ENCODE measurements around the gene FAM107B.
"Not testable (repeated sequence)": the region's sequence is repeated elsewhere in the genome, so short reads cannot be mapped to it uniquely, and the experiment has no call there.

Gene FAM107B

DNA sequence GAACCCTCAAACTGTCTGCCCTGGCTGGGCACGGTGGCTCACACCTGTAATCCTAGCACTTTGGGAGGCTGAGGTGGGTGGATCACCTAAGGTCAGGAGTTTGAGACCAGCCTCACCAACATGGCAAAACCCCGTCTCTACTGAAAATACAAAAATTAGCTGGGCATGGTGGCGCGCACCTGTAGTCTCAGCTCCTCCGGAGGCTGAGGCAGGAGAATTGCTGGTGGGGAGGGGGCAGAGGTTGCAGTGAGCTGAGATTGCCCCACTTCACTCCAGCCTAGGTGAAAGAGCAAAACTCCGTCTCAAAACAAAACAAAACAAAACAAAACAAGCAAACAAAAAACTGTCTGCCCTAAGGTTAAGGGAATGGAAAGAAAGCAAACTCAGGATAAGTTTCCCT, 115.6 kb downstream of the FAM107B start:
- DNase-seq: not testable (repeated sequence)

DNA sequence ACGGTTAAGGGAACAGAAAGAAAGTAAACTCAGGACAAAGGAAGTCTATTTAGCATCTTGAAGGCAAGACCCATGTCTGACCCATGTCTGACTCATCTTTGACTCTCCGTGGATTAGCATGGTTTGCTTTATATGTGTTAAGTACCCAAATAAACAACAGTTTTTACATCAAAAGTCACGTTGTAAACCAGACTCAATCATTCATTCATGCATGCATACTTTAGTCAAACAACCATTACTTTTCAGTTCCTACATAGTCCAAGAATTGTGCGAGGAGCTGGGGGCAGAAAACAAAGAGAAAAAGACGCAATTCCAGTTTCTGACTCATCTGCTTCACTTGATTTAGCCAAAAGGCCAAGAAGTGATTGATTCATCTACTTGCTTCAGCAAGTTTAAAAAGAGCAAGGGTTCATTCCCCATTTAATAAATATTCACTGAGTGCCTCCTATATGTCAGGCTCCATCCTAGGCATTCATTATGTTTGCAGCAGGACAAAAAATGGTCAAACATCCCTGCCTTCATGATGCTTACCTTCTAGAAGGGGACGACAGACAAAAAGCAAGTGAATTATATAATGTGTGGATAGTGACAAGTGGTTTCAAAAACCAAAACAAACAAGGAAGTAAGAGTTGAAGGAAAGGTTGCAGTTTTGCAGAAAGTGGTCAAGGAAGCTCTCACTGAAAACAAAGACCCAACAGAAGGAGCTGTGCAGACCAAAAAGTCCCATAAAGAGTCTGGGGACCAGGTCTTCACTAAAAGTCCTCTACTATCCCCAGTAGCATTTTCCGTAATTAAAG, 116.2 kb downstream of the FAM107B start:
- DNase-seq: no peak

DNA sequence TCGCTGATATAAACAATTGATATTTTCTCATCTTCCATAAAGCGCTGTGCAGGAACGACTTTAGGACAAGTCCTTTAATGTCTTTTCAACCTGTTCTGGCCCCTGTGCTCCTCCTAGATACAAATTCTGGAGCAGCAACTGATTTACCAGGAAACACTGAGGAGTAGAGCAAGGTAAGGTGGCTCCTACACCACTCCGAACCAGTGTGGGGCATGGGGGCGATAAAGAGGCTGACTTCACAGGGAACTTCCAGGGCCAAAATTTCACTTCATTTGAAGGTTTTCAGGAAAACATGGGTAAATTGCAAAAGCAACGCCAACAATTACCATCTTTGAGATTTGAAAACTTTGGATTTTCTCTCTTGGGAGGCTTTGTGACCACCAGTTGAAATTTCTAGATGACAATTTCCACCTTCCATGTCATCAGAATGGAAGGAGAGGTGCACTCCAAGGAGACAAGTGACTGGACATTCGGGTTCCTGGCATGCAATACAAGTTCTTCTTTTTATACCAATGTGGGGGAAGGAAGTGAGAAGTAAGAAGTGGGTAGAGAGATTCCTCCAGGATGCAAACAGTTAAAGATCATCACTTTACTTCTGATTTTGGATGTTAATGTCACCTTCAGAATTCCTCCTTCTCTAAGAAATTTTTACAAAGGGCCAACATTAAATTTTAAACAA, 118.5 kb downstream of the FAM107B start:
- no peak for DNase-seq

DNA sequence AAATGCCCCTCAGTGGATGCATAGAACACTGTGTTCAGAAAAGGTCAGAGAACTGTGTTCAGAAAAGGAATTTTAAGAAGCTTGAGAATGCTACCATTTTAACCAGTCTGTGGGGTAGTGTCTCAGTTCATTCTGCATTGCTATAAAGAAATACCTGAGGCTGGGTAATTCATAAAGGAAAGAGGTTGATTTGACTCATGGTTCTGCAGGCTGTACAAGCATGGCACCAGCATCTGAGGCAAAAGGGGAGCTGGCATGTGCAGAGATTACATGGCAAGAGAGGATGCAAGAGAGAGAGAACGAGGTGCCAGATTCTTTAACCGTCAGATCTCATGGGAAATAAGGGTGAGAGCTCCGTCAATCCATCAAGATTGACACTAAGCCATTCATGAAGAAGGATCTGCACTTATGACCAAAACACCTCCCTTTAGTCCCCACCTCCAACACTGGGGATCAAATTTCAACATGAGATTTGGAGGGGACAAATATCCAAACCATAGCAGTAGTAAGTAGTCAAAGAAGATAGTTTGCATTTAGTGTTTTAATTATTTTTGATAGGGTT, 119.8 kb downstream of the FAM107B start:
- DNase-seq: no peak

DNA sequence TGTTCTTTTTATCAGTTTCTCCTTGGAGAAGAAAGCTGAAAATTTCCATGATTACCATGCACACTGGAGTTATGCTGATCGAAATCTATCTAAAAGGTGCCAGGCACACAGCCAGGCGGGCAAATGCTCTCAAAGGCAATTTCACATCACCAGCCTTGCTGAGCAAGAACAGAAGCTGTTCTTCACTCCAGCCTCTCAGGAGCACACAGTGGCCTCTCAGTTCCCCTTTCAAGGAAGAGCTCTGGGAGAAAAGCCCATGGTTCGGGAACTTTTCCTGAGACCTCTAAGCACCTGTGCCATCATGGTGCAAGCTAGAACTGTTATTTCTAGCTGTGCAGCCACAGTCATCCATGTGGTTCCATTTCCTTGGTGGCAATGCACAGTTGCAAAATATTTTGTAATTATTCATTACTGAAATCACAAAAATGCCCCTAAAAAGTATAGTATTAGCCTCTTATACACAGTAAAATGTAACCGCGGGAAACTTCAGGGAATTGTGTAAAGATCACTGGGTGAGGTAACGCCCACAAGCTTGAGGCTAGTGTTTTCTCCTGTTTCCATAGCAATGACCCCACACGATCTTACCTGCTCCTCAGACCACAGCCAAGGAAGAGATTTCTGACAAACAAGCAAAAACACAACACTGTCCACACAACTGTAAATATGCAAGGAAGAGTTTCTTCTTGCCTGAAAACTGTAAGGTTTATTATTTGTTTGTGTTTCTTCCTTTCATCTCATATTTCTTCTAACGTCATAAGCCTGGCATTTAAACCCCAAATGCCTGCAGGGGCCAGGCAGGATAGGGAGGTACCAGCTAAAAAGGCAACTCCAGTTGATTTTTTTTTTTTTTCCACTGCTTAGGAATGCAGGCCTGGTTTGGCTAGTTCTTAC, 121.2 kb downstream of the FAM107B start:
- DNase-seq: peak; percentile 71 to 76

DNA sequence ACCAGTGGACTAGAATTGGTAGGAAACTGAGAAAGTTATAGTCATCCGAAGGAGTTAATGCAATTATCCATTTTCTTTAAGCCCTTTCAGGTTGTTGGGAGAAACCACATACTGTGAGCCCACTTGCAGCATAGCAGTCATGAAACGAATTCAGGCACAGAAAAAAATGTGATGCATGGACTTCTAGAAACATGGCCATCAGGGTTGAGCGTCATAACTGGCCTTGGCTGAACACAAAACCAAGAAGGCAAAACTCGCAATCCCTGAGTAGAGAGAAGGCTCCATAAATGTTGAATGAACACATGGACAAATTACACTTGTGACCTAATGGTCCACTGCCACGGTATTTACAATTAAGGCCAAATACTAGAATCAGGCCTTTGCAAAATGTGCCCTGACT, 121.9 kb downstream of the FAM107B start:
- DNase-seq: no peak

DNA sequence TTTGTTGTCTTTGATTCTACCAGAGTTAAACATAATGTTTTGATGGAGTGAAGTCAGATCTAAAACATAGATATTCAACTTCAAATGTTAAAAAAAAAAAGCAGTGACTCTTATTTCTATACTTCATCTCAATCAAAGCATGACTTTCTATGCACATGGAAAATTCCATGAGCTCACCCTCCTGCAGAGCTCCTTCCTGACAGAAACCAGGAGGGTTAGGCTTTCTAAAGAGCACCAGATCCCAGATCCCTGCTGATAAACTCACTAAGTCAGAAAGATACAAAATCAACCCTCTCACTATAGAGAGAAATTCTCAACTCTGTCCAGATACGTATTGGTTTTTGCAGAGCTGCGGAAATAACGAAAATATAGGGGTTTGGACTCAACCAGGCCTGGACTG, 122.6 kb downstream of the FAM107B start:
- DNase-seq: no peak

DNA sequence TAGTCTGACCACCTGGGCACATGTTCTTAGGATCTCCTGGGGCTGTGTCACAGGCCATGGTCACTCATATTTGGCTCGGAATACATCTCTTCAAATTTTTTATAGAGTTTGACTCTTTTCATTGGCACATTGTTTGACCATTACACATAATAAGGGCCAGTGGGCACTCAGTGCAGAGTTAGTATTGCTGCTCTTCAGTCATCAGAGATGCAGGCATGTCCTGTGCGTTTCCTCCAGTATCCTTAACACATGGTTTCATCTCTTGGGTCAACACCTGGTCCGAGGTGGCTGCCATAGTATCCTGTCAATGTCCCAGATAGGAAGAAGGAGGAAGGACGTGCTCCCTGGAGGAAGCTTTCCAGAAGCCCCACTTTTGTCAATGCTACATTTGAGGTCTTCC, 125.0 kb downstream of the FAM107B start:
- no peak for DNase-seq

DNA sequence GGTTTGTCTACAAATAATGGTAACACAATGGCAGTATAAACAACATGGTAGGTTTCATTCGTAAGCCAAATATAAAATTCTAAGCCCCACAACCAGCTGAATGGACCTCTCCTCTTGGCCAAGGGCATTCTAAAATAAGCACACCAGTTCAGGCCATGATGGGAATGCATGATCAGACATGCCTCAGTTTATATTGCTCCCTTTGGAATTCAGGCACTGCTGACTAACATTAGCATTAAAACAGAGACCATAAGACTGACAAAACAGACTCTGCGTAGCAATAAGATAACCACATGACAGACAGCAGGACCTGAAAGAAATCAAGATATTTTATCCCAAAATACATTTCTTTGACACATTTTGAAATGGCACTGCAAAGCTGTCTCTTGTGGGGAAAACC, 125.8 kb downstream of the FAM107B start:
- DNase-seq: no peak

DNA sequence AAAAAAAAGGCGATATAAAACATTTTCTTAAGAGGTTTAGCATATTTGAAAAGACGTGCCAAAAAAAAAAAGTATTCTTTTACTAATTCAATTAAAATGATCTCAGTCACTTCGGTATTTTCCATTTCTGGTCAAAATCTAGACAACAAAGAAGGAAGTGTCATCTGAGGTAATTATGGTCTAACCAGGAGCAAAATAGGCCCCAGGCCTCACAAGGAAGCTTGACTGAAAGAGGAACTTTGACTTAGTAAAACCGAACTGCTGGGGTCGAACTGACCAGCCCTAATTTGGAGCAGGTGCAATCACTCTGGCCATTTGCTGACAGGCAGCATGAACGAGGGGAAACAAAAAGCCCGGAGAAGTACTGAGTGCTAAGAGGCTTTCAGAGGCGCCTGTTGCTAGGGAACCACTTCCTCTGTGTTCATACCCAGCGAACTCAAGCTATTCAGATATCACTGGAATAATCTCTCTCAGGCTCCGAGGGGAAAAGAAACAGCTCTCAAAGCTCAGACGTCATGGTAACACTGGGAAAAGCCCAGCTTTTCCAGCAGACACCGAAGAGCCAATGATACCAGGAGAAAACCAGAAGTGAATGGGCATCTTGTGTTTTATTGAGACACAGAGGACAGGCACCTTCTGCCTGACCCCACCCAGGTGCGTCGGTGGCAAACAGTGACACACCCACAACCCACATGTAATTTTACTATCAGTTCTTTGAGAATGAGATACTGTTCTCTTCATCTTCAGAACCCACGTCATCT, 126.5 kb downstream of the FAM107B start:
- peak; percentile 88 to 90 for DNase-seq

DNA sequence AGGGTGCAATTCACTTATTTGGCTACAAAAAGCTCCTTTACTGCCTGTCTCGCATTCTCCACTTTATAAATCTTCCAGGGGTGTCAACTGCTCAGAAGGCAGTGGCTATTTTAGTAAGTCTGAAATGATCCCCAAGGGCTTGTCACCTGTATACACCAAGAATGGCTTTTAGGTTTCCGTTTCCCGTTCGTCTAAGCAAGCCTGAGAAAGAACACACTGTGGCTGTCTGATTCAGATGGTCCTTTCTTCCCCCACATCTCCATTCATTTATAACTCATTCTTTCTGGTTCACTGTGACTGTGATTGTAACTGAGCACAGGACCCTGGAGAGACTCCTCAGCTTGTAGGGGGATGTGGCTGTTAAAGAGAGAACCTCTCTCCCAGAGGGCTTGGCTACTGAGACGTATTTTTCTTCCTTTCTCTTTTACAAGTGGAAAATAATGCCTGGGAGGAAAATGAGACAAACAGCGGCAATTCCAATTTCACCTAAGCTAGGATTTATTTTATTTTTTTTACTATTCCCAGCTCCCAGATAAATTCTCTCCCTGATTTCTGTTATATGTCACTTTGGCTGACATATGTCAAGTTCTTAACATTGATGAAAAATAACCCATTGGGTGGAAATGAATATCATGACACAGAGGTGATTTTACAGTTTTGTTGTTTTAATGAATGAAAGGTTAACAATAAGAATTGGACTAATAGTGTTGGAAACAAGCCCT, 129.3 kb downstream of the FAM107B start:
- peak in 1 of 2 donors; percentile 21 for DNase-seq

DNA sequence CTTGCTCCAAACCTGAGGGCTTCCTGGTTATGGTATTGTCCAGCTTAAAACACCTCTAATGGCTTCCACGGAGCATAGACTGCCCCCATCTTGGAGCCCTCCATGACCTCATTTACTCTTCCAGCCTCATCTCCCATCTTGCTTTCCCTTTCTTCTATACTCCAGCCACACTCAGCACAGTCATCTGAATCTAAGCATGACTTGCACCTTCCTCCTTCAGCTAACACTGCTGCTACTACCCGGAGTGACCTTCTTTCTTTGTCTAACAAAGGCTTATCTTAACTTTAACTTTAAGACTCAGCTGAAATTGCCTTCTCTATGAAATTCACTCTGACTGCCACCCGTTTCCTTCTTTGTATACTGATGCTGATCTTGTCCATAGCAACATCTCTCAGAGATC, 135.1 kb downstream of the FAM107B start:
- no peak for DNase-seq

DNA sequence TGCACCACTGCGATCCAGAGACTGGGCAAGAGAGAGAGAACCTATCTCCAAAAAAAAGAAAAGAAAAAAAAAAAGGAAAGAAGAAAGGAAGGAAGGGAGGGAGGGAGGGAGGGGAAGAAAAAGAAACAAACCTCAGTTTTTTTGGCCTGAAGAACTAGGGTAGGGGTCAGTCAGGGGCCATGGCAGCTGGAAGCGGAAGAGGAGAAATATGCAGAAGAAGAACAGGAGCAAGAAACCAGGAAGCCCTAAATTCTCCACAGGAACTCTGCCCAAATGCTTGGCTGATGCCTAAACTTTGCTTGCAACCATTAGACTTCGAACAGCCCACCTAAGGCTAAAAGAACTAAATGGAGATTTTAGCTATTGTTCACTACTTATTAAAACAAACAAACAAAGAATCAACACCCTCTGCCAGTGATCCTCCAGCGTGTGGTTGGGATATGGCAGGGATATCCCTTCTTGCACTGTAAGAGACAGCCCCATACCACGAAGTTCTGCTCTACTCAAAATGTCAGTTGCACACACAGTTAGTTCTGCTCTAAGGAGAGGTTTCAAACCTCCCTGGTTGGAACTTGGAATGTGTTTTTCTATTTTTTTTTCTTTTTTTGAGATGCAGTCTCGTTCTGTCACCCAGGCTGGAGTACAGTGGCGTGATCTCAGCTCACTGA, 139.5 kb downstream of the FAM107B start:
- DNase-seq: no peak

DNA sequence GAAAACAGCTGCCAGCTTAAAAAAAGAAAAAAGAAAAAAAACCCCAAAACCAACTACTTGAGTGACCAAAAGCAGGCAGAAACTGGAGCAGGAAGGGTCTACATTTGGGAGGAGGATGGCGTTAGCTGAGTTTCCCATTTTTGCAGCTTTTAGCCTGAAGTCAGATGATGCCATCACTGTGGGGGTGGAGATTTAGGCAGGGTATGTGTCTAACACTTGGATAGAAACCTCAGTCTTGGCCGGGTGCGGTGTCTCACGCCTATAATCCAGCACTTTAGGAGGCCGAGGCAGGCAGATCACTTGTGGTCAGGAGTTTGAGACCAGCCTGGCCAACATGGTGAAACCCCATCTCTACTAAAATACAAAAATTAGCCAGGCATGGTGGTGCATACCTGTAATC, 140.1 kb downstream of the FAM107B start:
- DNase-seq: not testable (repeated sequence)

DNA sequence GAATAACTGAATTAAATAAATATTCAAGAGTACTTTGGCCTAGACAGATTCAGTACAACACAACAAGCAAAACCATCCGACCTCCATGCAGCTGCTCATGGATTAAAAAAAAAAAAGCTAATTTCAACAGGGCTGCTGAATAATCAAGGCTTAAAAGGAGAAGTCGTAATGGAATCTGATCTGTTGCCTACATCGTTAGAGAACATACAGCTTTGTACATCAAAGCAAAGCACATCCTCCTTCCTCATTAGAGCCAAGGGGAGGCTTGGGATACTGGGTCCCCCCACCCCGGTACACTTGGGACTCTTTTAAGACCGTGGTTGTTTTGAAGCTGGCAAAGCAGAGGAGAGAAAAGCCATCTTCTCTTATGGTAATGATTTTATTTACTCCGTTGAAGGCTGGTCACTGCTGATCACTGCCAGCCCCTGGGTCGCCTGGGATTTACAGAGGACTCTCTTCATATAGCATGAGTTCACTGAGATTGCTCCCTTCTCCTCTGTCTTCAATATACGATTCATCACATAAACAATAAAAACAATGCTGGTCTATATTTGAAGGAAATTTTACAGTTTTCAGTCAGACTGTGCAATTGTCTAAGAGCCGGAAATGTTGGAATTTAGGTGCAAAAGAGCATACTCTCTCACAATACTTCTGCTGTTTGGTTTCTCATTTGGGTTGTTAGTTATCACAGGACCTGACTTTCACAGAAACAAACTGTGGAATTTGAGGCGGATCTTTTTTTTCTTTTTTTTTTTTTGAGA, 148.8 kb downstream of the FAM107B start:
- DNase-seq: no peak

DNA sequence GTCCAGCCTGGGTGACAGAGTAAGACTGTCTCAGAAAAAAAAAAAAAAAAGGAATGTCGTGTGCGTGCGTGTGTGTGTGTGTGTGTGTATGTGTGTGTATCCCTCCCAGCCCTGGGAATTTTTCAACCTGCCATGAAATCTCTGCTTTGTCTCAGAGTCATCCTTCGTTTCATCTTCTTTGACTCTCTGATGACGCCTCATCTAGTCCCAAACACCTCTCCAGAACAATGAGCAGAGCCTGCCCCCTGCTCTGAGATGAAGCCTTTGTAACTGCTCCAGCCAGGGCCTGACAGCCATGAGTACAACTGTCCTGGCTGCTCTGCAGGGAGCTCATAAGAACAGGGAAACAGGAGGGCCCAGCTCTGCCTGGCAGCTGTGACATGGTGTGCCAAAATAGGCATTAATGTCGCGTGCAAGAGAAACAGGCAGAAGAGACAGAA, 149.5 kb downstream of the FAM107B start:
- DNase-seq: no peak

DNA sequence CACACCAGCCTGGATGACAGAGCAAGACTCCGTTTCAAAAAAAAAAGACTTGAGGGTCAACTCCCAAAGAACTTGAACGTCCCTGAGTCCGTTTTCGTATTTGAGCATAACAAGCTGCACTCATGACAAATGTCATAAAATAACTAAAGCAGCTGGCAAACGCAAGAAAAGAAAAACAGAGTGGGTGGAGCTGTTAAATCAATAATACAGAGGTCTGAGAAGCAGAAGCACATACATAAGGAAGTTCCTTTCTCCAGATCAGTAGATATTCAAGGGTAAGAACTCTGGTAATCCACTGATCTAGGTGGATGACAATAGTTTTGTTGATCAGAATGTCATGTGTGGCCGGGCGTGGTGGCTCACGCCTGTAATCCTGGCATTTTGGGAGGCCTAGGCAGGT, 150.1 kb downstream of the FAM107B start:
- no peak for DNase-seq

DNA sequence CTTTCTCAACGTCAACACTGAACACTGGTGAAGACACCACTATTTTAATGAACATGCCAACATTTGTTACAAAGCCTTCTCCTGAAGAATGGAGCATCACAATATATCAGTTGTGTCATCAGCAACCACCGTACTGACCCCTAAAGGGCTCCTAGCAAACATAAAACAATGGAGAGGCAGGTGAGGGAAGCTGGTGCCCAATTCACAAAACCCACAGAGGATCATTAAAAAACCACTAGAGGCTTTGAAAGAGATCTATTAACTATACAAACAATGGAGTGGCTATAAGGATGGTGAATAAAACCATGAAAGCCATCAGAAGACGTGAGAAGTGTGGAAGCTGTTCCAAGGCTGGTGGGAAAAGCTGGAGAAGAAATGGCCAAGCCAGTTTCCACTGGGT, 150.8 kb downstream of the FAM107B start:
- no peak for DNase-seq

DNA sequence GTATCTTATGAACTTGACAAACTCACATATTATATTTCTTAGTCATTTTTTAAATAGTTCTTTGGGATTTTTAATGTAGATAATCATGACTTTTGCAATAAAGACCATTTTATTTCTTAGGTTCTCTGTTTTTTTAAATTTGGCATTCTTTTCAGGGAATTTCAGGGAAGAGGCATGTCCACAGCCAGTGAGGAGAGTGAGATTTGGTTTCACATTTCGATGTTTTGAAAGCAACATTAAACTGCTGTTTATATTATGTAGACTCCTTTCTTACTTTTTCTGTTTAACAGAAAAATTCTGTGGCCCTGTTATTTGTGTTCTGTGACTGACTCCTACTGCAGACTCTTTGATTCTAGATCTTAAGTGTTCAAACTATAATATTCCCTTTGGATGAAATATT, 153.7 kb downstream of the FAM107B start:
- DNase-seq: no peak

DNA sequence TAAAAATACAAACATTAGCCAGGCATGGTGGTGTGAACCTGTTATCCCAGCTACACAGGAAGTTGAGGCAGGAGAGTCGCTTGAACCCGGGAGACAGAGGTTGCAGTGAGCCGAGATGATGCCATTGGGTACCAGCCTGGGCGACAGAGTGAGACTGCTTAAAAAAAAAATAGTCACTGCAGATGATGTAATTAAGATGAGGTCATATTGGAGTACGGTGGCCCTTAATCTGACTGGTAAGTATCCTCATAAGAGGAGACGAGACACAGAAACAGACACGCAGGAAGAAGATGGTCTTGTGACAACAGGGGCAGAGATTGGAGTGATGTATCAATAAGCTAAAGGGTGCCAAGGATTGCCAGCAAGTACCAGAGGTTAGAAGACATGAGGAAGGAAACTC, 156.0 kb downstream of the FAM107B start:
- DNase-seq: no peak
